Effector memory CD4-positive, alpha-beta T cell (primary cell): ENCODE measurements around the gene ZNF717.
"Not testable (repeated sequence)": the region's sequence is repeated elsewhere in the genome, so short reads cannot be mapped to it uniquely, and the experiment has no call there.

ENCODE experiments used
- DNase-seq, 3 donors: peaks; one replicate each; pipeline ENCODE4 v3.0.0-alpha.2; 2020
- H3K27ac ChIP-seq: 2 replicates; pipeline ENCODE4 v1.7.0; 2013; ENCODE audit warnings: mild to moderate bottlenecking, low read length, moderate library complexity; ENCODE audit not compliant: insufficient read depth, poor library complexity, severe bottlenecking
- H3K27me3 ChIP-seq: replicated peaks from 2 replicates; pipeline ENCODE4 v1.7.0; 2013; ENCODE audit warnings: mild to moderate bottlenecking, low read length; ENCODE audit not compliant: insufficient read depth, control insufficient read depth, poor library complexity, severe bottlenecking
- H3K36me3 ChIP-seq: 2 replicates; pipeline ENCODE4 v1.7.0; 2013; ENCODE audit warnings: mild to moderate bottlenecking, low read length, moderate library complexity; ENCODE audit not compliant: control insufficient read depth, insufficient read depth
- H3K4me1 ChIP-seq: 2 replicates; pipeline ENCODE4 v1.7.0; 2013; ENCODE audit warnings: low read length, mild to moderate bottlenecking; ENCODE audit not compliant: control insufficient read depth, insufficient read depth, poor library complexity, severe bottlenecking
- H3K4me3 ChIP-seq: 2 replicates; pipeline ENCODE4 v1.7.0; 2013; ENCODE audit warnings: low read length, low read depth, mild to moderate bottlenecking; ENCODE audit not compliant: insufficient read depth, poor library complexity, severe bottlenecking
- H3K9me3 ChIP-seq: 2 replicates; pipeline ENCODE4 v1.7.0; 2013; ENCODE audit warnings: mild to moderate bottlenecking, low read length, moderate library complexity; ENCODE audit not compliant: control insufficient read depth
- total RNA-seq, 3 donors: gene quantifications; one replicate each; lab custom pipeline; 2026; lab: John Stamatoyannopoulos, UW

Gene ZNF717
- 7.2 to 9.7 (median 9.5) reads per million in 3 donors for total RNA-seq

GRCh38 chr3:75785081-75785755, at the start of gene ZNF717:
Gene ZNF717, minus strand, starts transcription at chr3:75785549. Its CDS starts 2,187 bp downstream, at chr3:75783362.
- H3K4me1 ChIP-seq, H3K36me3 ChIP-seq, H3K9me3 ChIP-seq, H3K27me3 ChIP-seq: not testable (repeated sequence)
- peak; percentile 79 to 84 (median 82) for DNase-seq
- H3K4me3 ChIP-seq, result peak within 1 kb of the TSS; percentile 55
- peak within 1 kb of the TSS; percentile 66 for H3K27ac ChIP-seq

- H3K27me3 ChIP-seq, H3K36me3 ChIP-seq, H3K27ac ChIP-seq, DNase-seq, H3K9me3 ChIP-seq, H3K4me3 ChIP-seq, H3K4me1 ChIP-seq: not testable (repeated sequence)
These were observed 45.7 kb upstream of the ZNF717 start for GRCh38 chr3:75831076-75831475.

- not testable (repeated sequence) for H3K36me3 ChIP-seq, H3K4me1 ChIP-seq, H3K27me3 ChIP-seq, H3K27ac ChIP-seq, H3K9me3 ChIP-seq, H3K4me3 ChIP-seq, DNase-seq
These were observed 32.7 kb upstream of the ZNF717 start for GRCh38 chr3:75818019-75818418.

GRCh38 chr3:75816287-75817180, 31.2 kb upstream of the ZNF717 start:
- DNase-seq, H3K4me3 ChIP-seq, H3K27ac ChIP-seq, H3K36me3 ChIP-seq, H3K9me3 ChIP-seq, H3K27me3 ChIP-seq, H3K4me1 ChIP-seq: not testable (repeated sequence)

- H3K4me3 ChIP-seq, result no peak overlapping the region
- no peaks in the 10 kb centered on the region for H3K36me3 ChIP-seq
- DNase-seq, result no peak
- H3K9me3 ChIP-seq, result no peaks in the 10 kb centered on the region
- no peaks in the 10 kb centered on the region for H3K27me3 ChIP-seq
- no peak overlapping the region for H3K27ac ChIP-seq
- H3K4me1 ChIP-seq, result no peaks in the 10 kb centered on the region
These were observed 29.4 kb upstream of the ZNF717 start for GRCh38 chr3:75814797-75815196.

- Histone ChIP-seq H3K4me3 (no peak overlapping the region), H3K27me3 (no peaks in the 10 kb centered on the region), H3K4me1 (no peaks in the 10 kb centered on the region), H3K27ac (no peak overlapping the region), H3K9me3 (no peaks in the 10 kb centered on the region), H3K36me3 (no peaks in the 10 kb centered on the region)
- DNase-seq, result no peak
These were observed 2.8 kb downstream of the ZNF717 start for GRCh38 chr3:75782506-75782905.

- Histone ChIP-seq H3K4me1 (no peaks in the 10 kb centered on the region), H3K27ac (no peak overlapping the region), H3K9me3 (no peaks in the 10 kb centered on the region), H3K36me3 (no peaks in the 10 kb centered on the region), H3K4me3 (no peak overlapping the region), H3K27me3 (no peaks in the 10 kb centered on the region)
- DNase-seq, result no peak
These were observed 4.1 kb downstream of the ZNF717 start for GRCh38 chr3:75781079-75781745.

GRCh38 chr3:75777742-75778141, 7.6 kb downstream of the ZNF717 start:
- not testable (repeated sequence) for DNase-seq, H3K9me3 ChIP-seq, H3K27ac ChIP-seq, H3K4me3 ChIP-seq, H3K27me3 ChIP-seq, H3K4me1 ChIP-seq, H3K36me3 ChIP-seq

GRCh38 chr3:75771631-75772030, 13.7 kb downstream of the ZNF717 start:
- not testable (repeated sequence) for H3K4me1 ChIP-seq, H3K4me3 ChIP-seq, H3K36me3 ChIP-seq

More at GRCh38 chr3:75771631-75772030, 13.7 kb downstream of the ZNF717 start:
- DNase-seq, H3K27me3 ChIP-seq, H3K27ac ChIP-seq, H3K9me3 ChIP-seq: not testable (repeated sequence)
